GM18870 (cell line): ENCODE measurements around the gene POLR3E.

Source experiments
- ATAC-seq: cut with Tn5 transposase; IDR thresholded peaks from one replicate; pipeline ENCODE4 v1.9.1; 2021; ENCODE audit warnings: moderate library complexity; ENCODE audit not compliant: unreplicated experiment

POLR3E gene, protein sequence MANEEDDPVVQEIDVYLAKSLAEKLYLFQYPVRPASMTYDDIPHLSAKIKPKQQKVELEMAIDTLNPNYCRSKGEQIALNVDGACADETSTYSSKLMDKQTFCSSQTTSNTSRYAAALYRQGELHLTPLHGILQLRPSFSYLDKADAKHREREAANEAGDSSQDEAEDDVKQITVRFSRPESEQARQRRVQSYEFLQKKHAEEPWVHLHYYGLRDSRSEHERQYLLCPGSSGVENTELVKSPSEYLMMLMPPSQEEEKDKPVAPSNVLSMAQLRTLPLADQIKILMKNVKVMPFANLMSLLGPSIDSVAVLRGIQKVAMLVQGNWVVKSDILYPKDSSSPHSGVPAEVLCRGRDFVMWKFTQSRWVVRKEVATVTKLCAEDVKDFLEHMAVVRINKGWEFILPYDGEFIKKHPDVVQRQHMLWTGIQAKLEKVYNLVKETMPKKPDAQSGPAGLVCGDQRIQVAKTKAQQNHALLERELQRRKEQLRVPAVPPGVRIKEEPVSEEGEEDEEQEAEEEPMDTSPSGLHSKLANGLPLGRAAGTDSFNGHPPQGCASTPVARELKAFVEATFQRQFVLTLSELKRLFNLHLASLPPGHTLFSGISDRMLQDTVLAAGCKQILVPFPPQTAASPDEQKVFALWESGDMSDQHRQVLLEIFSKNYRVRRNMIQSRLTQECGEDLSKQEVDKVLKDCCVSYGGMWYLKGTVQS

DNA sequence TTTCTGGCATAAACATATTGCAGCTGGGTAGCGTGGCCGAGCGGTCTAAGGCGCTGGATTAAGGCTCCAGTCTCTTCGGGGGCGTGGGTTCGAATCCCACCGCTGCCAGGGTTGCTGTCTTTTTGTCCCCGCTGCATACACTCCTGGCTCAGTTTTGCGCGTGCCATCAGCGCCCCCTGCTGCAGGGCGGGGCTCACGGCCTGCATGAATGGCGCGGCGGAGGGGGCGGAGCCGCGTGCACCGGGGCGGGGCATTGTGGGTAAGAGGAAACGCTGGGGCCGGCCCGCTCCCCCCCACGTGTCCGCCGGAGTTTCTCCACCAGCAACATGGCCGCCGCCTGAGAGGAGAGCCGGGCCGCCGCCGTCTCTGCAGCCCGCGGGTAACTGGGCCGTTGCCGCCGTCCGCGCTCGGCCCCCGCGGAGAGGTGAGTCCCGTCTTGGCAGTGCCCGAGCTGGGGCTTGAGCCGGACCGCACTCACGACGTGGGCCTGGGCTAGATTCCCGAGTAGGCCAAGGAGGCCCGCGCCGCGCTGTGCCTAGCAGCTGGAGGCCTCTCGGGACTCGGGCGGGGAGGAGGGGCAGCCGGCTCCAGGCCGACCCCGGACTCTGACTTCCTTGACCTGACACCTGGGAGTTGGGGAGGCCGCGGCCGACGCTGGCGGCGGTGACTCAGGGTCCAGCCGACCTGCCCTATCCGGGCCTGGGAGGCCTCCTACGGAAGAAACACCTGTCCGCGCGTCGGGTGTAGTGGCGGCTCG is at the start of gene POLR3E:
POLR3E (plus strand) TSS at position 296 of the 757 bp plus-strand sequence. CDS start 5,560 bp downstream, outside the sequence.
- ATAC-seq: peak; percentile 62

DNA sequence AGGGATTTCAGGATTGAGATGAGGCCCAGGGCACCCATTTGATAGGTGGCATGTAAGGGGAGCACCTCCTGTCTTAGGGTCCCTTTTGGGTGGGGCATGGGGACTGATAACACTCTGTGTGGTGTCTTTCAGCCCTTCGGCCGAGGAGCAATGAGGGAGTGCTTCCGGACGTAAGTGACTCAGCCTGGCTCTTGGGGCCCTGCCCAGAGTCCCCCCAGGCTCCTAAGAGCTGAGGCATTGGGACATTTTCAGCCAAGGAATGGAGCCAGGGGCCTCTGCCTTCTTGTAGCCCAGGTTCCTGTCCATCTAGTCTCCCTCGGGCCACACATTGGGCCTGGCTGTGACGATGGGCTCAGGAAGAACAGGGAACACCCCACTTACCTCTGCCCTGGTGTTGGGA is 46.7 kb upstream of the POLR3E start:
- no peak for ATAC-seq

DNA sequence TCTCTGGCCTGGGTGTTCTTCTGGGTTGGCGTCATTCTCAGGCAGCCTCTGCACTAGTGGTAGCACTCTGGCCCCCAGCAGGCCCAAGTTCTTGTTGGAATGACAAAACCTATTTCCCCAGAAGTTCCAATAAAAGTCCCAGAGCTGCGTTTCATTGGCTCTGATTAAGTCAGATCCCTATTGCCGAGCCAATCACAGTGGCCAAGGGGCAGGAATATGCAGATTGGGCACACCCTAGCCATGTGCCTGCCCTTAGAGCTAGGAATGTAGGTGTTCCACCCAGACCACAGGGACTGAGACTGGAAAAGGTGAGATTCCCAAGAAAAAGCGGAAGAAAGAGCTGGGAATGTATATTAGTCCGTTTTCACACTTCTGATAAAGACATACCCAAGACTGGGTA is 44.9 kb upstream of the POLR3E start:
- no peak for ATAC-seq

DNA sequence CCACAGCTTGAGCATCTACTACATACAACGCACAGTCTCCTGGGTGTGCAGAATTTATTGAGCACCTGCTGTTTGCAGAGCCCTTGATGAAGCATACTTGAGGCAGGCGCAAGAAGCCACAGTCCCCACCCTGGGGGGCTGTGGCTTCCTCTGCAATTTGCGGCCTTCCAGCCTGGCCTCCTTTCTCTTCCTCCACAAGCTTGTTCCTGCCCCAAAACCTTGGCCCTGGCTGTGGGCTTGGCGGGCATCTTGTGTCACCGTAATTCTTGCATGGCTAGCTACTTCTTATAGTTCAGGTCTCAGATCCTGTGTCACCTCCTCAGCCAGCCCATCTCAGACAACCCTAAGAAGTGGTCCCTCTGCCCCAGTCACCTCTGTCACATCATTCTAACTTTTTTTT is 43.9 kb upstream of the POLR3E start:
- ATAC-seq: no peak

DNA sequence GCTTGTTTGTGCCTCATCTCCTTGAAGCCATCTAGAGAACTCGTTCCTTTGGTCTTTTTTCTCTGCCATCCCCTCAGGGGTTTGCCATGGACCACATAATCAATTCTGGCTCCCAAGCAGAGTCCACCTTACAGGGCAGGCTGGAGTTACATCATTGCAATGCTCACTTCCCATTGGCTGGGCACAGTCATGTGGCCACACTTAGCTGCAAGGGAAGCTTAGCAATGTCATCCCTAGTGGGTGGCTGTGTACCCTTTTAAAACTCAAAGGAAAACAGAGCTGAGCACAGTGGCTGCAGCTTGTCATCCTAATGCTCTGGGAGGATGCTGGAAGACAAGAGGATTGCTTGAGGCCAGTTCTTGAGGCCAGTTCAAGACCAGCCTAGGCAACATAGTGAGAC is 41.9 kb upstream of the POLR3E start:
- ATAC-seq: no peak

DNA sequence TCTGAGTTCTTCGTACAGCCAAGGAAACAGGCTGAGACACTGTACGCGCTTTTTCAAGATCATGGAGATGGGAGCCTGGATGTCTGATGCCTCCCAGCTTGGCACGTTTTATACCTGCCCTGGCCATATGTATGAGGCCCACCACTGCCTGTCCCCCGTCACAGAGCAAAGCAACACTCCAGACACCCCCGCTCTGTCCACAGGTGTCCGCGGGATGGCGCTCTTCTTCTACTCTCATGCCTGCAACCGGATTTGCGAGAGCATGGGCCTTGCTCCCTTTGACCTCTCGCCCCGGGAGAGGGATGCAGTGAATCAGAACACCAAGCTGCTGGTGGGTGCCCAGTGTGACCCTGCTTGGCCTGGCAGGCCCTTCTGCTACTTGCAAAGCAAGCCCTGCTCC is 39.8 kb upstream of the POLR3E start:
- ATAC-seq: no peak

DNA sequence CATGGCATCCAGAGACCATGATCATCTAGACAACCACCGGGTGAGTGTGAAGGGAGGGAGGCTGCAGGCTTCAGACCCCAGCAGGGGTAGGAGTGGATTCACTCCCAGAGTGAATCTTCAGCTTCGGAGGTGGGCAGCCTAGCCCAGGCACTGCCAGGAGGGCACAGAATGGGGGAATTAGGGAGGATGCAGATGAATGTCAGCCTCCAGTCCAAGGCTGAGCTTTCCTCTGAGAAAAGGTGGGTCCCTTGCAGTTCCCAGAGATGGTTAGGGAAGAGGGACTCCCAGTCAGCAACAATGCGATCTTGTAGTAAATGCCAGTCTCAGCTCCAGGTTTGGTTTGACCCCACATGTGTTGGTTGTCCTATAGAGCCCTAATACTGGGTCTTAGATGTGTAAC is 36.7 kb upstream of the POLR3E start:
- no peak for ATAC-seq

DNA sequence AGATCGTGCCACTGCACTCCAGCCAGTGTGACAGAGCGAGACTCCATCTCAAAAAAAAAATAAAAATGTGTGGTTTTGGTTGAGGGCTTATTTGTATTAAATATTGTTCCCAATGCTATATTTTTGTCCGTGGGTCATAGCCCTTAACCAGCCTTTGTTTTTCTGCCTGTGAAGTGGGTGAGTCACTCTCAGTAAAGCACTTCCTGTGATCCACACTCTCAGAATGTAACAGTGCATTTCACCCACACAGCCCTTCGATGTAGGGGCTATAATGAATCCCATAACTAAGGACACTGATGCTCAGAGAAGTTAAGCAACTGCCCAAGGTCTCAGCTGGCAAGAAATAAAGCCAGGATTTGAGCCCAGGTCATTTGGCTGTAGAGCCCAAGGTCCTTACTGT is 34.7 kb upstream of the POLR3E start:
- no peak for ATAC-seq

DNA sequence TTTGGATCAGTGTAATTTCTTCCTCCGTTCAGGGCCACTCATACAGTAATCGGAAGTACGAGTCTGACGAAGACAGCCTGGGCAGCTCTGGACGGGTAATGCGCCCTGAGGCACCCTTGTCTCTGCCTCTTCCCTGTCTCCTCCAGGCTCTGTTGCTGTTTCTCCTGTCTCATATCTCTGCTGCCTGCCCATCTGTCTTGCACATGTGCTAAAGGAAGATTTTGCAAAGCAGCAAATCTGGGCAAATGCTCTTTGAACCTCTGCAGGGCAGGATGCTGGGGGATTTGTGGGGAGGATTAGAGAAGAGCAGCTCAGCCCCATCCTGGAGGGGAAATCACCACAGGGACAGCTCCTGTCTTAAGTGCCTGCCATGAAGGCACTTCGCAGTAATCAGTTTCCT is 32.4 kb upstream of the POLR3E start:
- no peak for ATAC-seq

DNA sequence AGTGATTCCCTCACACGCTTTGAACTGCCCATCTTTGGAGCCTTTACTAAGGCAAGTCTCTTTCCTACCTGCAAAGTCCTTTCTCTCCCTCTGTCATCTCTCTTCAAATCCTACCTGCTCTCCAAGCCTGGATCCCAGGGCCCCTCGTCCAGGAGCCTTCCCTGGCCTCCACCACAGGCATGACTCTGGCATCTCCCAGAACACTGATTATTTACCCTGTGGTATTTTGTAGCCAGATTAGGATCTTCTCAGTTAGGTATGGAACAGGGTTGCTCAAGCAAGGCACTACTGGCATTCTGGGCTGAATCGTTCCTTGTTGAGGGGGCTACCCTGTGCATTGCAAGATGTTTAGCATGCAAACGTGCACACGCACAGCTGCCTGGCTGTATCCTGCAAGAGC is 31.9 kb upstream of the POLR3E start:
- no peak for ATAC-seq

DNA sequence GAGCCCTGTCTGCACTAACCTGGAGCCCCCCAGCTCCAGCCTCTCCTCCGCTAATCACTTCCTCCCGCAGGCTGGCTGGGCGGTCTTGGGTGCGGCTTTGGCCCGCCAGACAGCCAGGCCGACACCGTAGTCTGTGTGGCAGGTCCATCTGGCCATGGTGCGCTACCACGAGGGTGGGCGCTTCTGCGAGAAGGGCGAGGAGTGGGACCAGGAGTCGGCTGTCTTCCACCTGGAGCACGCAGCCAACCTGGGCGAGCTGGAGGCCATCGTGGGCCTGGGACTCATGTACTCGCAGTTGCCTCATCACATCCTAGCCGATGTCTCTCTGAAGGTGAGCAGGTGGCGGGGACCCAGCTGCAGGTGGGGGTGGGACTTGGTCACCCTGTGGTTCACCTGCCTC is 30.7 kb upstream of the POLR3E start:
- ATAC-seq: no peak

DNA sequence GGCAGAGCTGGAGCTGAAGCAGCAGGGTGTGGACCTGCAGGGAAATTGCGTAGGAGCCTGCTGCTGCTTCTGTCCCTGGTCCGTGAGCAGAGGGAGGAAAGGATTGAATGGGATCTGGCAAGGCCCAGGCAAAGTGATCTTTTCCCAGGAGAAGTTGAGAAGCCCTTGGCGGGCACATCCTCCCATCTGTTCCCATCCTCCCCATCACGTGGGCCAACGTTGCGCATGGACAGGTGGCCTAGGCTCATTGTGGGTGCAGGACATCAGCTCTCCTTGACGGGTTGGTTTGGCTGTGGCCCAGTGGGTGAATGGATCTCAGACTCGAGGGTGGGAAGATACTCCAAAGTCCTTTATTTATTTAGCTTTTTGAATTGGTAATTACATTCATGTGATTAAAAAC is 29.4 kb upstream of the POLR3E start:
- ATAC-seq: no peak

DNA sequence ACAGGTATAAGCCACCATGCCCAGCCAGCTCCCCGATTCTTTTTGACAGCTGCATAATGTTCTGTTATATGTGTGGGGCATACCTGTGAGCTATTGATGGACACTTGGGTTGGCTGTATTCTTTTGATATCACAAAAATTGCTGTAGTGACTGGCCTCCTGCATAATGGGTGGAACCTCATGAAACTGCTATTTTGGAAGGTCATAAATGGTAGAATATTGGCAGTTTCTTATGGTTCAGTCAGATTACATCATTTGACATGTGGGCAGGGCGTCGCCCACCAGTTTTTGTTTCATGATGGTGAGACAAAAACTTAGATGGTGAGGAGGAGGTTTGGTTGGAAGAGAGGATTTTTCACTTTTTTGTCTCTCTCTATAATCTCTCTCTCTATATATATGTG is 26.7 kb upstream of the POLR3E start:
- no peak for ATAC-seq

DNA sequence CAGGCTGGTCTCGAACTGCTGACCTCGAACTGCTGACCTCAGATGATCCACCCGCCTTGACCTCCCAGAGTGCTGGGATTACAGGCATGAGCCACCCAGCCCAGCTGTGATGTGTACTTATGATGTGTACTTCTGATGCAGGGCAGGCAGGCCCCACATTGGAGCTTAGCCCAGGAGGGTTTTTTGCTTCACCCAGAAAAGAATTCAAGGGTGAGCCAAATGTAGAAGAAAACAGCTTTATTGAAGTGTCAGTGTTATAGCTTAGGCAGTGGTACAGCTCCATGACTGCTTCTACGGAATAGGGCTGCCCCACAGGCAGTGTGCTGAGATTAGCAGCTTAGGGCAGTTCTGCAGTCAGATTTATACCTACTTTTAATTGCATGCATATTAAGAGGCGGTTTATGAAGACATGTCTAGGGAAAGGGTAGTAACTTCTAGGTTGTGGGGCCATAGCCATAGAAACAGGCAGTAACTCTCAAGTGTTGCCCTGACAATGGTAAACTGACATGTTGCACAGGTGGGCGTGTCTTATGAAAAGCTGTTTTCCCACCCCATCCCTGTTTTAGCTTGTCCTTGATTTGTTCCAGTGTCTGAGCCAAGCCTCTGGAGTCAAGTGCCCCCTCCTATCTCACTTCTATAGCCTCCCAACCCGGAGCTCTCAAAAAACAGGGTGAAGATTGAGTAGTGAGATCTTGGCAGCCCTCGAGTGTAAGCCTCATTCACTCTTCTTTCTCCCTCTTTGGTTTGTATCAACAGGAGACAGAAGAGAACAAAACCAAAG is 24.1 kb upstream of the POLR3E start:
- ATAC-seq: no peak

DNA sequence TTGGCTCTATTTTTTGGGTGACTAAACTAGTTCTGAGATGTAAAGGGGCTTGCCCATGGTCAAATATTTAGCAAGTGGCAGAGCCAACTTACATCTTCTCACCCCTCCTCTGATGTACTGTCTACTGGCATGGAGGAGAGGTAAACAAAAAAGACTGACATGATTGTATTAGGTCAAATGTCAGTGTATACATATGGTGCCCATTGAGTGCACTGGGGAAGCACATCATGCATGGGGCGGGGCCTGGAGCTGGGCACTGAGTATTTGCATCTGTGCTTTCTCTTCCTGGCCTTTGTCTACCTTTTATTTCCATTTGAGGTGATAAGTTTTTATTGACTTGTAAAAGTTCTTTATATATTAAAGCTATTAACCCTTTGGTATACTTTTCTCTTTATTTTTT is 22.3 kb upstream of the POLR3E start:
- no peak for ATAC-seq

DNA sequence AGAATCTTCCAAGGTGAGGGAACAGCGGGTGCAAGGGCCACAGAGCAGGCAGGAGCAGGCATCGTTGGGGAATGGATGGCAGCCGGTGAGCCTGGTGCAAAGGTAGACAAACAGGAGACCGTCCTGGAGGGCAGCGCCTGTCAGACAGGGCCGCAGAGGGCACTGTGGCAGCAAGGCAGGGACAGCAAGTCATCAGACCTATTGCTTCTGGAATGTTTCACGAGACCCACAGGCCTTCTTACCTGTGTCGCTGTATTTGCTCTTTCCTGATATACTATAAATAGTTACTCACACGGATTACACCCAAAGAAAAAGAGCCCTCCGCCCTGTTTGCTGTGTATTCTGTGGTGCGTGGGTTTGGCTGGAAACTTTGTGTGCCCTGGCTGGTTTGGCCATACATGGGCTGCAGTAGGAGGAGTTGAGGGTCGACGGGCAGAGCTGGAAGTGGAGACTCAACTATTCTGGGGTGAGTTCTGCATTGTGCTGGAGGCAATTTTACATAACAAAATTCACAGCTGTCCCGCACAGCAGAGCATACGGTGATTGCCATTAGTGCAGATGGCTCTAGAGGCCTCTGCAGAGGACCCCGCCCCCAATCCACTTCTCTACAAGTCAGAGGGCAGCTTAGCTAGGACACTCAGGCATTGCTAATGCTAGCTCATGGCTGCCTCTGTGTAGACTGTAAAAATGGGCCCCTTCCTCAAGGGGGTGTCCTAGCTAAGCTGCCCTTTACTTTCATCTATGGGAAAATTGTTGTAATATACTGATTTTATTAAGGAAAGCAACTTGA is 18.6 kb upstream of the POLR3E start:
- ATAC-seq: no peak

DNA sequence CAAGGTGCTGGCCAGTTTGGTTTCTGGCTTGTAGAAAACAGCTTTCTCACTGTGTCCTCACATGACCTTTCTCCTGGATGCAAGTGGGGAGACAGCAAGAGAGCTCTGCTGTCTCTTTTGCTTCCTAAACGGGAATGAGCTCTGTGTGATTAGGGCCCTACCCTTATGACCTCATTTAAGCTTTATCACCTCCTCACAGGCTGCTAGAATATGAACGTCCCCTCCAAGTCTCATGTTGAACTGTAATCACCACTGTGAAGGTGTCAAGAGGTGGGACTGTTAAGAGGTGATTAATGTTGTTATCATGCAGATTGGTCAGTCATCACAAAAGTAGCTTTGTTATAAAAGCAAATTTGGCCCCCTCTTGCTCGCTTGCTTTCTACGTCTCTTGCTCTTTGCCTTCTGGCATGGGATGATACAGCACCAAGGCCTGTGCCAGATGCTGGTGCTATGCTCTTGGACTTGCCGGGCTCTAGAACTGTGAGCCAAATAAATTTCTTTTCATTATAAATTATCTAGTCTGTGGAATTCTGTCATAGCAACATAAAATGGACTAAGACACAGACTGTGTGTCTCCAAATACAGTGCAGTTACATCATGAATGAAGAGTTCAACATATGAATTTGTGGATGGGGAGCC is 14.8 kb upstream of the POLR3E start:
- no peak for ATAC-seq

DNA sequence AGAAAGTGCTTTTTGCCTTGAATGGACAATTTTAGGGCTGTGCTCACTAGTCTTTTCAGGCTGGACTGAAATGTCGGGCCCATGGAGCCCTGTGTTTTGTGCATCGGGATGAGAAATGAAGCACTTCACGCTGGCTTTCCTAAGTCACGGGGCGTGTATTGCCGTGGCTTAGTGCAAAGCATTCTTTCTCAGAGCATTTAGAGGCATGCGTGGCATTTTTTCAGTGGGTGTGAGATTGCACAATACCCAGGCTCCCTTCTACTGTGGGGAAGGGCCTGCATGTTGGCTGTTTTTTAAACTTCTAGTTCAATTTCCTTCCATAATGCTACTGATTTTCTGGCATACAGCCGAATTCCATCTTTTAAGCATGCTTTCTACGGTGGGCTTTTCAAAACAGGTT is 12.6 kb upstream of the POLR3E start:
- no peak for ATAC-seq

DNA sequence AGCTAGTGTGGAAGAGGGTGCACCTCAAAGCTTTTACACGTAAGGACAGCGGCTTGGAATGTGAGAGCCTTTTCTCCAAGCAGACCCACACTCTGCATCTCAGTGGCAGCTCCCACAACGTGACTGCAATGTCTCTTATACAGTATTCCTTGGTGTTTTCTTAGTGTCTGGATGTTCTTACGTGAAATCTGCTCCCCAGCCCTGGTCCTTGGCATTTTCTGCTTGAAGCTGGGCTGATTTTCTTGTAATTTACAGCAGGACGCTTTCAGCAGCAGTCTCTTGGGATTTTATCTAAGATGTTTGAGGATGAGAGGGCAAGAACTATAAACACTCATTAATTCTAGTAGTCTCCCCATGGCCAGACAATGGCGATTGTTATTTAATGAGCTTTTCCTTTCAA is 12.1 kb upstream of the POLR3E start:
- ATAC-seq: no peak

DNA sequence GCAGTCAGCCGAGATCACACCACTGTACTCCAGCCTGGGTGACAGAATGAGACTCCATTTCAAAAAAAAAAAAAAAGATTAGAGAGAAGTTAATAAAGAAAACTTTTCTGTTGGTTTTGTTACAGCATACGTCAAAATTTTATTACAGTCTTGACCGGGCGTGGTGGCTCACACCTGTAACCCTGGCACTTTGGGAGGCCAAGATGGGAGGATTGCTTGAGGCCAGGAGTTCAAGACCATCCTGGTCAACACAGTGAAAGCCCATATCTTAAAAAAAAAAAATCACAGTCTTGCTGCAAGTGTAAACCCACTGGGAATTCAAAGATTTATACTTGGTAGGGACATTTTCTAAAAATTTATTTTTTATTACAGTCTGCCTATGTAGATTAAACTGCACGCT is 6.2 kb upstream of the POLR3E start:
- ATAC-seq: no peak
